Inflammatory macrophage treated with lipopolysaccharide for 1 hour (primary cell): Measurements from ENCODE around the gene GNAL.
A peak's percentile ranks its signal among the peaks of the same experiment; 100 is the strongest.
"Not testable (repeated sequence)": the region's sequence is repeated elsewhere in the genome, so short reads cannot be mapped to it uniquely, and the experiment has no call there.

Experiments used
- DNase-seq, 2 donors: peaks; one replicate each; pipeline ENCODE4 v3.0.0-alpha.2; 2020 to 2022

Gene GNAL

GRCh38 chr18:11884396-11885030 lies 195.4 kb downstream of the GNAL start:
- no peak for DNase-seq

GRCh38 chr18:11885278-11885947 lies 196.3 kb downstream of the GNAL start:
- peak; percentile 27 to 40 for DNase-seq

GRCh38 chr18:11886577-11887110 lies 197.6 kb downstream of the GNAL start:
- DNase-seq = no peak

- no peak for DNase-seq
Observed at GRCh38 chr18:11887328-11888128, 198.5 kb downstream of the GNAL start.

GRCh38 chr18:11888726-11889125 lies 199.7 kb downstream of the GNAL start:
- DNase-seq = no peak

- DNase-seq = no peak
Observed at GRCh38 chr18:11889284-11889683, 200.2 kb downstream of the GNAL start.

GRCh38 chr18:11891737-11892136 lies 202.7 kb downstream of the GNAL start:
- no peak for DNase-seq

GRCh38 chr18:11892438-11892837 lies 203.4 kb downstream of the GNAL start:
- not testable (repeated sequence) for DNase-seq

- no peak for DNase-seq
Observed at GRCh38 chr18:11897781-11898180, 208.7 kb downstream of the GNAL start.

- no peak for DNase-seq
Observed at GRCh38 chr18:11899063-11899462, 210.0 kb downstream of the GNAL start.

- no peak for DNase-seq
Observed at GRCh38 chr18:11901826-11902438, 212.9 kb downstream of the GNAL start.

- DNase-seq = no peak
Observed at GRCh38 chr18:11902522-11903292, 213.6 kb downstream of the GNAL start.

- DNase-seq = no peak
Observed at GRCh38 chr18:11905613-11906012, 216.5 kb downstream of the GNAL start.

- DNase-seq = no peak
Observed at GRCh38 chr18:11906176-11906575, 217.1 kb downstream of the GNAL start.

GRCh38 chr18:11906926-11907874 lies 218.1 kb downstream of the GNAL start:
- DNase-seq = no peak

GRCh38 chr18:11908182-11909060 lies 219.4 kb downstream of the GNAL start, which contains the start of gene MPPE1:
Gene MPPE1, minus strand, starts transcription at chr18:11908317. Its CDS starts 11,053 bp downstream, at chr18:11897264.
- peak; percentile 89 to 91 for DNase-seq

- peak; percentile 11 to 16 for DNase-seq
Observed at GRCh38 chr18:11909061-11909455, 220.0 kb downstream of the GNAL start.

GRCh38 chr18:11909591-11910026 lies 220.5 kb downstream of the GNAL start:
- peak; percentile 86 to 91 for DNase-seq

GRCh38 chr18:11916880-11917279 lies 227.8 kb downstream of the GNAL start:
- DNase-seq = peak; percentile 48 to 55

- DNase-seq = not testable (repeated sequence)
Observed at GRCh38 chr18:11919522-11919921, 230.5 kb downstream of the GNAL start.
